Measurements from ENCODE around the gene RABGAP1L.

RABGAP1L gene

GRCh38 chr1:174153085-174153824 is 6.1 kb upstream of the RABGAP1L start:
- H3K4me3 ChIP-seq (ENCODE audit: low read depth, low read length) = no peak overlapping the region
- no peak overlapping the region for H3K27ac ChIP-seq
- H3K4me2 ChIP-seq (ENCODE audit: low read length) = no peak overlapping the region
- H3K36me3 ChIP-seq (ENCODE audit: control insufficient read depth, insufficient read depth, low read length) = no peaks in the 10 kb centered on the region
- no peaks in the 10 kb centered on the region for H3K4me1 ChIP-seq
- TF ChIP-seq, protein P1, sequence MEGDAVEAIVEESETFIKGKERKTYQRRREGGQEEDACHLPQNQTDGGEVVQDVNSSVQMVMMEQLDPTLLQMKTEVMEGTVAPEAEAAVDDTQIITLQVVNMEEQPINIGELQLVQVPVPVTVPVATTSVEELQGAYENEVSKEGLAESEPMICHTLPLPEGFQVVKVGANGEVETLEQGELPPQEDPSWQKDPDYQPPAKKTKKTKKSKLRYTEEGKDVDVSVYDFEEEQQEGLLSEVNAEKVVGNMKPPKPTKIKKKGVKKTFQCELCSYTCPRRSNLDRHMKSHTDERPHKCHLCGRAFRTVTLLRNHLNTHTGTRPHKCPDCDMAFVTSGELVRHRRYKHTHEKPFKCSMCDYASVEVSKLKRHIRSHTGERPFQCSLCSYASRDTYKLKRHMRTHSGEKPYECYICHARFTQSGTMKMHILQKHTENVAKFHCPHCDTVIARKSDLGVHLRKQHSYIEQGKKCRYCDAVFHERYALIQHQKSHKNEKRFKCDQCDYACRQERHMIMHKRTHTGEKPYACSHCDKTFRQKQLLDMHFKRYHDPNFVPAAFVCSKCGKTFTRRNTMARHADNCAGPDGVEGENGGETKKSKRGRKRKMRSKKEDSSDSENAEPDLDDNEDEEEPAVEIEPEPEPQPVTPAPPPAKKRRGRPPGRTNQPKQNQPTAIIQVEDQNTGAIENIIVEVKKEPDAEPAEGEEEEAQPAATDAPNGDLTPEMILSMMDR (IDR thresholded peaks at IDR 0.05) = no peak
- no peak overlapping the region for H2AFZ ChIP-seq
- H3K9ac ChIP-seq = no peak overlapping the region
- H3K9me3 ChIP-seq (ENCODE audit: control insufficient read depth, low read length) = no peaks in the 10 kb centered on the region
- H3K79me2 ChIP-seq = no peaks in the 10 kb centered on the region
- no peaks in the 10 kb centered on the region for H3K27me3 ChIP-seq (ENCODE audit: control insufficient read depth, insufficient read depth, low read length)

DNA sequence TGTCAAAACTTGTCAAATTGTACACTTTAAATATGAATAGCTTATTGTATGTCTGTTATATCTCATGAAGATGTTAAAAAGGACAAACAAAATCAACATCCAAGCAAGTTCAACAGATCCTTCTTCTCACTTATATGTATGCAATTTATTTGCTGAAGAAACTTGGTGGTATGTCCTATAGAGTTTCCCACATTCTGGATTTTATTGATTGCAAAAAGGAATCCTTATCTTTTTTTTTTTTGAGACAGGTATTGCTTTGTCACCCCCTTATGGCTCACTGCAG is 5.6 kb upstream of the RABGAP1L start:
- Histone ChIP-seq H3K4me1 (no peaks in the 10 kb centered on the region), H3K27me3 (ENCODE audit: control insufficient read depth, insufficient read depth, low read length) (no peaks in the 10 kb centered on the region), H3K27ac (no peak overlapping the region), H3K9me3 (ENCODE audit: control insufficient read depth, low read length) (no peaks in the 10 kb centered on the region), H3K79me2 (no peaks in the 10 kb centered on the region), H2AFZ (no peak overlapping the region), H3K9ac (no peak overlapping the region), H3K4me2 (ENCODE audit: low read length) (no peak overlapping the region), H3K36me3 (ENCODE audit: control insufficient read depth, insufficient read depth, low read length) (no peaks in the 10 kb centered on the region), H3K4me3 (ENCODE audit: low read depth, low read length) (no peak overlapping the region)
- TF ChIP-seq, protein P1 (IDR thresholded peaks at IDR 0.05) = no peak

- Histone ChIP-seq H2AFZ (no peak overlapping the region), H3K27me3 (ENCODE audit: control insufficient read depth, insufficient read depth, low read length) (no peaks in the 10 kb centered on the region), H3K36me3 (ENCODE audit: control insufficient read depth, insufficient read depth, low read length) (no peaks in the 10 kb centered on the region), H3K4me2 (ENCODE audit: low read length) (no peak overlapping the region), H3K27ac (no peak overlapping the region), H3K9ac (no peak overlapping the region), H3K4me1 (no peaks in the 10 kb centered on the region), H3K9me3 (ENCODE audit: control insufficient read depth, low read length) (no peaks in the 10 kb centered on the region), H3K4me3 (ENCODE audit: low read depth, low read length) (no peak overlapping the region), H3K79me2 (no peaks in the 10 kb centered on the region)
- TF ChIP-seq, protein P1 (IDR thresholded peaks at IDR 0.05) = no peak
These were observed 2.9 kb upstream of the RABGAP1L start for GRCh38 chr1:174156437-174156836.

GRCh38 chr1:174157157-174157806 is 2.0 kb upstream of the RABGAP1L start:
- TF ChIP-seq, protein P1 (IDR thresholded peaks at IDR 0.05) = no peak

More at GRCh38 chr1:174157157-174157806, 2.0 kb upstream of the RABGAP1L start:
- Histone ChIP-seq H3K27ac (no peak overlapping the region), H3K4me1 (no peaks in the 10 kb centered on the region), H3K27me3 (ENCODE audit: control insufficient read depth, insufficient read depth, low read length) (no peaks in the 10 kb centered on the region), H3K9ac (no peak overlapping the region), H3K4me2 (ENCODE audit: low read length) (no peak overlapping the region), H3K36me3 (ENCODE audit: control insufficient read depth, insufficient read depth, low read length) (no peaks in the 10 kb centered on the region), H3K79me2 (no peaks in the 10 kb centered on the region), H2AFZ (no peak overlapping the region), H3K9me3 (ENCODE audit: control insufficient read depth, low read length) (no peaks in the 10 kb centered on the region), H3K4me3 (ENCODE audit: low read depth, low read length) (no peak overlapping the region)
